EL (cell line): Measurements from ENCODE around the gene EFHC2.
A peak's percentile ranks its signal among the peaks of the same experiment; 100 is the strongest.

Experiments
- DNase-seq: peaks from one replicate; pipeline ENCODE4 v3.0.0-alpha.2; 2016

The EFHC2 gene

GRCh38 chrX:44143061-44143602 is 200.3 kb downstream of the EFHC2 start:
- peak; percentile 4 for DNase-seq

GRCh38 chrX:44130189-44130588 is 213.3 kb downstream of the EFHC2 start:
- no peak for DNase-seq

DNA sequence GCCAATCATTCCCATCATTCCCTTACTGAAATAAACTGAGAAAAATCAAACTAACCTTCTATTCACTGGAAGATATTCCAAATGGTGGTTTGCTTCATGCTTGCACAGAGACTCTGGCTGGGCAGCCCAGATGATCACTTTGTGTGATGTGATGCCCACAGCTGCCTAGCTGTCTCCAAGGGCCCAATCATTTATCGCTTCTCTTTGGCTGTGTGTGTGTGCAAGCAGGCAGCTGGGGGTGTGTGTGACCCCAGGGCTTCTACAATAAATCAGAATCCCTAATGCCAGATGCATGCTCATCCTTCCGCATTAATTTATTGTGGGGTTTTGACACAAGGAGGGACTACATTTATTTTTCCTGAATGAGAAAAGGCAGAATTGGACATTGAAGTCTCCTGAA is 230.1 kb downstream of the EFHC2 start:
- DNase-seq = no peak

- no peak for DNase-seq
Measured at GRCh38 chrX:44106864-44107263, 236.6 kb downstream of the EFHC2 start.

GRCh38 chrX:44105228-44105913 is 238.1 kb downstream of the EFHC2 start:
- no peak for DNase-seq

DNA sequence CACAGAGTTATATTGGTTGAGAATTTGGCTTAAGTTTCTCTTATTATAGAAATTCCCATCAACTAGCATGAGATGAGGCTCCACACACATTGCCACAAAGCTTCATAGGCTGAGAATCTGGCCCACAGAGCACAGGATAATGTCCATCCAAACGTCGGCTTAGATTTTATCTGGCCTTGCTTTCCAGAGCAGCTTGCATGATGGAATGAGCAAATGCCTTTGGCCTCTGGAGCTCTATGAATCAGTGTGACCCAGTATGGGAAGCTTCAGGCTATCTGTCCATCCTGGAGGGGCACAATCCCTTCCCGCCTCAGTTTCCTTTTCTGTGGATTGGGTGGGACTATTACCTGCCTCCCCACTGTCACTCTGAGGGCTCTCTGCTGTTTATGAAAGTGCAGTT is 238.8 kb downstream of the EFHC2 start:
- no peak for DNase-seq

DNA sequence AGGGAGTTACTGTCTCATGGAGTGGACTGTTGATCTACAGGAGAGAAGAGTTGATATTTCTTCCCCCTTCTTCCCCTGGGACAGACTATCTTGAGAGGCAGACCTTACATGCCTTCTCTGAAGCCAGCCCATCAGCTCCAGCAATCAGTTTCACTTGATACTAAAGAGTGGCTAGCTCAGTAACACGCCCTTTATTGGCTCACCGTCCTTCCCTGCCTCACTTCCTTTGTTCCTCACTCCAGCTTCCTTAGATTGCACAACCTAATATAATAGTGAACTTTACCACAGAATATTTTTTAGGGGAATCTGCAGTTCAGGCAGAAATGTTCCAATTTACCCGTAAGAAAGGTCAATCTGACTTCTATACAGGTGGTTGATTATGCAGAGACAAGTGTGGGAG is 242.2 kb downstream of the EFHC2 start:
- DNase-seq = no peak

DNA sequence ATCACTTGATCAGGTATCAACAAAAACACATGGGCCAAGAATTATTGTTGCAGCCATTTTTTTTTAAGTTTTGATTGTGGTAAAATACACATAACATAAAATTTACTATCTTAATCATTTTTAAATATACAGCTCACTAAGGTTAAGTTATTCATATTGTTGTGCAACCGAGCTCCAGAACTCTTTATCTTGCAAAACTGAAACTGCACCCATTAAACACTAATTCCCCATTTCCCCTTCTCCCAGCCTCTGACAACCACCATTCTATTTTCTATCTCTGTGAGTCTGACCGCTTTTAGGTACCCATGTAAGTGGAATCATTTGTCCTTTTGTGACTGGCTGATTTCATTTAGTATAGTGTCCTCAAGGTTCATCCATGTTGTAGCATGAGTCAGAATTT is 244.1 kb downstream of the EFHC2 start:
- DNase-seq = no peak
